ENCODE measurements around the gene RBM22. TPM values are rescaled to one million over a fixed set of nuclear protein-coding genes. Genes with fewer than 3 reads are reported as not detected.

Gene RBM22
- polyA plus RNA-seq, 1 donor from 2014 or later: 67.9 TPM

- TF ChIP-seq RAD21 (conservative IDR thresholded peaks at IDR 0.05) (no peak), EZH2 (IDR thresholded peaks at IDR 0.05; ENCODE audit: borderline replicate concordance, insufficient read depth, low read length, poor library complexity, severe bottlenecking) (no peak), REST (IDR thresholded peaks at IDR 0.05; ENCODE audit: borderline replicate concordance) (no peak), EP300 (conservative IDR thresholded peaks at IDR 0.05; ENCODE audit: poor library complexity, severe bottlenecking) (no peak), MXI1 (conservative IDR thresholded peaks at IDR 0.05; ENCODE audit: poor library complexity, severe bottlenecking) (no peak), TAF1 (IDR thresholded peaks at IDR 0.05; ENCODE audit: low read depth) (no peak), CTCF (IDR thresholded peaks at IDR 0.05; ENCODE audit: poor library complexity, severe bottlenecking) (no peak), SMC3 (conservative IDR thresholded peaks at IDR 0.05; ENCODE audit: poor library complexity) (no peak)
- no peaks in the 10 kb centered on the region for H3F3A ChIP-seq (ENCODE audit: insufficient read depth, low read length, poor library complexity, severe bottlenecking)
- H3K9me3 ChIP-seq (ENCODE audit: low read length): no peaks in the 10 kb centered on the region
- H3K4me3 ChIP-seq (ENCODE audit: low read length): no peak overlapping the region
- no peak overlapping the region for H3K4me2 ChIP-seq (ENCODE audit: low read length)
- H3K79me2 ChIP-seq (replicated peaks; ENCODE audit: insufficient read depth, low read length): no peaks in the 10 kb centered on the region
- H3K9me2 ChIP-seq (ENCODE audit: insufficient read depth, low read length): no peaks in the 10 kb centered on the region
- H2AFZ ChIP-seq (ENCODE audit: low read depth, low read length): no peak overlapping the region
- no peak overlapping the region for H3K9ac ChIP-seq (ENCODE audit: low read length)
- H4K20me1 ChIP-seq (ENCODE audit: insufficient read depth): no peaks in the 10 kb centered on the region
- no peaks in the 10 kb centered on the region for H3K36me3 ChIP-seq (ENCODE audit: insufficient read depth, low read length)
- no peak overlapping the region for H3K27ac ChIP-seq (ENCODE audit: low read length)
- H3K27me3 ChIP-seq (ENCODE audit: insufficient read depth, low read depth, low read length): no peaks in the 10 kb centered on the region
Measured at GRCh38 chr5:150655221-150655620, 45.6 kb downstream of the RBM22 start.

- no peak overlapping the region for H3K4me2 ChIP-seq (ENCODE audit: low read length)
- H3F3A ChIP-seq (ENCODE audit: insufficient read depth, low read length, poor library complexity, severe bottlenecking): no peaks in the 10 kb centered on the region
- no peaks in the 10 kb centered on the region for H3K9me2 ChIP-seq (ENCODE audit: insufficient read depth, low read length)
- no peak overlapping the region for H3K9ac ChIP-seq (ENCODE audit: low read length)
- no peaks in the 10 kb centered on the region for H3K79me2 ChIP-seq (replicated peaks; ENCODE audit: insufficient read depth, low read length)
- no peaks in the 10 kb centered on the region for H4K20me1 ChIP-seq (ENCODE audit: insufficient read depth)
- no peaks in the 10 kb centered on the region for H3K27me3 ChIP-seq (ENCODE audit: insufficient read depth, low read depth, low read length)
- no peaks in the 10 kb centered on the region for H3K9me3 ChIP-seq (ENCODE audit: low read length)
- H3K27ac ChIP-seq (ENCODE audit: low read length): no peak overlapping the region
- H2AFZ ChIP-seq (ENCODE audit: low read depth, low read length): no peak overlapping the region
- no peaks in the 10 kb centered on the region for H3K36me3 ChIP-seq (ENCODE audit: insufficient read depth, low read length)
- TF ChIP-seq MXI1 (conservative IDR thresholded peaks at IDR 0.05; ENCODE audit: poor library complexity, severe bottlenecking) (no peak), SMC3 (conservative IDR thresholded peaks at IDR 0.05; ENCODE audit: poor library complexity) (no peak), CTCF (IDR thresholded peaks at IDR 0.05; ENCODE audit: poor library complexity, severe bottlenecking) (no peak), POLR2AphosphoS5 (IDR thresholded peaks at IDR 0.05) (no peak), EZH2 (IDR thresholded peaks at IDR 0.05; ENCODE audit: borderline replicate concordance, insufficient read depth, low read length, poor library complexity, severe bottlenecking) (no peak), RAD21 (conservative IDR thresholded peaks at IDR 0.05) (no peak), EP300 (conservative IDR thresholded peaks at IDR 0.05; ENCODE audit: poor library complexity, severe bottlenecking) (no peak), REST (IDR thresholded peaks at IDR 0.05; ENCODE audit: borderline replicate concordance) (no peak), TAF1 (IDR thresholded peaks at IDR 0.05; ENCODE audit: low read depth) (no peak)
- no peak overlapping the region for H3K4me3 ChIP-seq (ENCODE audit: low read length)
Measured at GRCh38 chr5:150653762-150654556, 46.9 kb downstream of the RBM22 start.

Measured in neural cell (in vitro differentiated cells).